GM12878 (cell line): Measurements from ENCODE around the gene CNDP1.

ENCODE experiments used
- BACH1 ChIP-seq: fragments of 450-650 bp; IDR thresholded peaks from 2 replicates; pipeline ENCODE4 v1.6.1; 2017; ENCODE audit warnings: mild to moderate bottlenecking, borderline replicate concordance
- CEBPB ChIP-seq, 2 experiments: fragments of 150-350 bp in 1 of 2; IDR thresholded peaks; 2 replicates each; pipeline ENCODE4 v1.6.1; 2012 to 2014; ENCODE audit warnings: low read depth in 2 of 2, low read length in 2 of 2, borderline replicate concordance in 1 of 2, inconsistent platforms in 1 of 2
- CHD1 ChIP-seq: IDR thresholded peaks from 2 replicates; pipeline ENCODE4 v1.6.1; 2012; ENCODE audit warnings: low read depth, low read length, improper control_type of control experiment
- ESRRA ChIP-seq: IDR thresholded peaks from 2 replicates; pipeline ENCODE4 v1.6.1; 2012; ENCODE audit warnings: mild to moderate bottlenecking, low read length, improper control_type of control experiment
- POLR2A ChIP-seq: IDR thresholded peaks from 2 replicates; pipeline ENCODE4 v1.6.1; 2011; ENCODE audit warnings: low read depth, mild to moderate bottlenecking, low read length
- SMAD1 ChIP-seq: fragments of 450-650 bp; IDR thresholded peaks from 2 replicates; pipeline ENCODE4 v1.6.1; 2018; ENCODE audit warnings: mild to moderate bottlenecking, low read depth; ENCODE audit not compliant: partially characterized antibody
- SPI1 ChIP-seq: IDR thresholded peaks from 2 replicates; pipeline ENCODE4 v1.6.1; 2011; ENCODE audit warnings: low read depth, mild to moderate bottlenecking, low read length, moderate library complexity, borderline replicate concordance; ENCODE audit not compliant: insufficient read depth
- TF ChIP-seq, protein P1 (sequence below): IDR thresholded peaks from 2 replicates; pipeline ENCODE4 v1.6.1; 2012; ENCODE audit warnings: low read depth, low read length, improper control_type of control experiment
- TF ChIP-seq, protein P2 (sequence below): fragments of 450-650 bp; IDR thresholded peaks from 2 replicates; pipeline ENCODE4 v1.6.1; 2018; ENCODE audit warnings: mild to moderate bottlenecking, low read depth, moderate library complexity; ENCODE audit not compliant: partially characterized antibody
- TF ChIP-seq, protein P3 (sequence below), 3 experiments: IDR thresholded peaks in 2 of 3; conservative IDR thresholded peaks in 1 of 3; 2 replicates each; pipeline ENCODE4 v1.5.1; 2011; ENCODE audit warnings: low read depth in 3 of 3, low read length in 3 of 3, mild to moderate bottlenecking in 3 of 3, control low read depth in 2 of 3, moderate library complexity in 2 of 3, inconsistent platforms in 1 of 3, mixed read lengths in 1 of 3; ENCODE audit not compliant: control insufficient read depth in 2 of 3, insufficient read depth in 1 of 3; ENCODE audit errors: extremely low read depth in 1 of 3

DNA sequence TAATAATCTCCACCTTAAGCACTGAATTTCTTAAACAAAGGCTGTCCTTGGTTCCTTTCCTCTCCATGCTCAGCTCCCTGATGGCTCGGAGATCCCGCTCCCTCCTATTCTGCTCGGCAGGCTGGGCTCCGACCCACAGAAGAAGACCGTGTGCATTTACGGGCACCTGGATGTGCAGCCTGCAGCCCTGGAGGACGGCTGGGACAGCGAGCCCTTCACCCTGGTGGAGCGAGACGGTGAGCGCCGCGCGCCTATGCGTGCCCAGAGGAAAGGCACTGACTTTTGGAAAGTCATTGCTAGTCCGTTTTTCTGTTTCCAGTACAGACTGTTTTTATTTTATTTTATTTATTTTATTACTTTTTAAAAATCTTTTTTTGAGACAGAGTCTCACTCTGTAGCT lies 28.5 kb upstream of the CNDP1 start:
- TF ChIP-seq, protein P1, sequence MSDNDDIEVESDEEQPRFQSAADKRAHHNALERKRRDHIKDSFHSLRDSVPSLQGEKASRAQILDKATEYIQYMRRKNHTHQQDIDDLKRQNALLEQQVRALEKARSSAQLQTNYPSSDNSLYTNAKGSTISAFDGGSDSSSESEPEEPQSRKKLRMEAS = no peak
- TF ChIP-seq CEBPB (IDR thresholded peaks at IDR 0.05; ENCODE audit: borderline replicate concordance in 1 of 2, low read depth in 2 of 2, low read length in 2 of 2) (no peak), ESRRA (no peak), SPI1 (no peak), POLR2A (no peak), SMAD1 (no peak), CHD1 (no peak), BACH1 (no peak)
- TF ChIP-seq, protein P2, sequence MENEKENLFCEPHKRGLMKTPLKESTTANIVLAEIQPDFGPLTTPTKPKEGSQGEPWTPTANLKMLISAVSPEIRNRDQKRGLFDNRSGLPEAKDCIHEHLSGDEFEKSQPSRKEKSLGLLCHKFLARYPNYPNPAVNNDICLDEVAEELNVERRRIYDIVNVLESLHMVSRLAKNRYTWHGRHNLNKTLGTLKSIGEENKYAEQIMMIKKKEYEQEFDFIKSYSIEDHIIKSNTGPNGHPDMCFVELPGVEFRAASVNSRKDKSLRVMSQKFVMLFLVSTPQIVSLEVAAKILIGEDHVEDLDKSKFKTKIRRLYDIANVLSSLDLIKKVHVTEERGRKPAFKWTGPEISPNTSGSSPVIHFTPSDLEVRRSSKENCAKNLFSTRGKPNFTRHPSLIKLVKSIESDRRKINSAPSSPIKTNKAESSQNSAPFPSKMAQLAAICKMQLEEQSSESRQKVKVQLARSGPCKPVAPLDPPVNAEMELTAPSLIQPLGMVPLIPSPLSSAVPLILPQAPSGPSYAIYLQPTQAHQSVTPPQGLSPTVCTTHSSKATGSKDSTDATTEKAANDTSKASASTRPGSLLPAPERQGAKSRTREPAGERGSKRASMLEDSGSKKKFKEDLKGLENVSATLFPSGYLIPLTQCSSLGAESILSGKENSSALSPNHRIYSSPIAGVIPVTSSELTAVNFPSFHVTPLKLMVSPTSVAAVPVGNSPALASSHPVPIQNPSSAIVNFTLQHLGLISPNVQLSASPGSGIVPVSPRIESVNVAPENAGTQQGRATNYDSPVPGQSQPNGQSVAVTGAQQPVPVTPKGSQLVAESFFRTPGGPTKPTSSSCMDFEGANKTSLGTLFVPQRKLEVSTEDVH = no peak
- TF ChIP-seq, protein P3, sequence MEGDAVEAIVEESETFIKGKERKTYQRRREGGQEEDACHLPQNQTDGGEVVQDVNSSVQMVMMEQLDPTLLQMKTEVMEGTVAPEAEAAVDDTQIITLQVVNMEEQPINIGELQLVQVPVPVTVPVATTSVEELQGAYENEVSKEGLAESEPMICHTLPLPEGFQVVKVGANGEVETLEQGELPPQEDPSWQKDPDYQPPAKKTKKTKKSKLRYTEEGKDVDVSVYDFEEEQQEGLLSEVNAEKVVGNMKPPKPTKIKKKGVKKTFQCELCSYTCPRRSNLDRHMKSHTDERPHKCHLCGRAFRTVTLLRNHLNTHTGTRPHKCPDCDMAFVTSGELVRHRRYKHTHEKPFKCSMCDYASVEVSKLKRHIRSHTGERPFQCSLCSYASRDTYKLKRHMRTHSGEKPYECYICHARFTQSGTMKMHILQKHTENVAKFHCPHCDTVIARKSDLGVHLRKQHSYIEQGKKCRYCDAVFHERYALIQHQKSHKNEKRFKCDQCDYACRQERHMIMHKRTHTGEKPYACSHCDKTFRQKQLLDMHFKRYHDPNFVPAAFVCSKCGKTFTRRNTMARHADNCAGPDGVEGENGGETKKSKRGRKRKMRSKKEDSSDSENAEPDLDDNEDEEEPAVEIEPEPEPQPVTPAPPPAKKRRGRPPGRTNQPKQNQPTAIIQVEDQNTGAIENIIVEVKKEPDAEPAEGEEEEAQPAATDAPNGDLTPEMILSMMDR (IDR thresholded peaks at IDR 0.05 in 2 of 3, conservative IDR thresholded peaks at IDR 0.05 in 1 of 3; ENCODE audit: control insufficient read depth in 2 of 3, extremely low read depth in 1 of 3, insufficient read depth in 1 of 3, low read depth in 3 of 3, low read length in 3 of 3) = no peak
